ENCODE results near the gene TRIML2.

GRCh38 chr4:188082796-188083195, 26.6 kb downstream of the TRIML2 start:
- TF ChIP-seq TCF12 (IDR thresholded peaks at IDR 0.05) (no peak), POLR2AphosphoS5 (IDR thresholded peaks at IDR 0.05; ENCODE audit: low read depth, low read length) (no peak), FOXJ3 (CRISPR knock-in tag; IDR thresholded peaks at IDR 0.05) (no peak), EZH2phosphoT487 (IDR thresholded peaks at IDR 0.05; ENCODE audit: borderline replicate concordance, low read depth) (no peak), RAD21 (IDR thresholded peaks at IDR 0.05; ENCODE audit: low read length) (no peak)
- TF ChIP-seq, protein P1, sequence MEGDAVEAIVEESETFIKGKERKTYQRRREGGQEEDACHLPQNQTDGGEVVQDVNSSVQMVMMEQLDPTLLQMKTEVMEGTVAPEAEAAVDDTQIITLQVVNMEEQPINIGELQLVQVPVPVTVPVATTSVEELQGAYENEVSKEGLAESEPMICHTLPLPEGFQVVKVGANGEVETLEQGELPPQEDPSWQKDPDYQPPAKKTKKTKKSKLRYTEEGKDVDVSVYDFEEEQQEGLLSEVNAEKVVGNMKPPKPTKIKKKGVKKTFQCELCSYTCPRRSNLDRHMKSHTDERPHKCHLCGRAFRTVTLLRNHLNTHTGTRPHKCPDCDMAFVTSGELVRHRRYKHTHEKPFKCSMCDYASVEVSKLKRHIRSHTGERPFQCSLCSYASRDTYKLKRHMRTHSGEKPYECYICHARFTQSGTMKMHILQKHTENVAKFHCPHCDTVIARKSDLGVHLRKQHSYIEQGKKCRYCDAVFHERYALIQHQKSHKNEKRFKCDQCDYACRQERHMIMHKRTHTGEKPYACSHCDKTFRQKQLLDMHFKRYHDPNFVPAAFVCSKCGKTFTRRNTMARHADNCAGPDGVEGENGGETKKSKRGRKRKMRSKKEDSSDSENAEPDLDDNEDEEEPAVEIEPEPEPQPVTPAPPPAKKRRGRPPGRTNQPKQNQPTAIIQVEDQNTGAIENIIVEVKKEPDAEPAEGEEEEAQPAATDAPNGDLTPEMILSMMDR (IDR thresholded peaks at IDR 0.05), result no peak
- TF ChIP-seq, protein P2, sequence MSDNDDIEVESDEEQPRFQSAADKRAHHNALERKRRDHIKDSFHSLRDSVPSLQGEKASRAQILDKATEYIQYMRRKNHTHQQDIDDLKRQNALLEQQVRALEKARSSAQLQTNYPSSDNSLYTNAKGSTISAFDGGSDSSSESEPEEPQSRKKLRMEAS (IDR thresholded peaks at IDR 0.05; ENCODE audit: low read depth), result no peak
